Lower lobe of right lung (tissue), 2 donors: ENCODE measurements around the gene MAP3K13. TPM values are rescaled to one million over a fixed set of nuclear protein-coding genes. Genes with fewer than 3 reads are reported as not detected.

Experiments used
- ATAC-seq, 2 donors: fragments of 200-7000 bp; cut with Tn5 transposase; one replicate each; pipeline ENCODE4 v1.9.1; 2020 to 2022; ENCODE audit warnings: mild to moderate bottlenecking in 2 of 2, moderate library complexity in 2 of 2
- DNase-seq: peaks from one replicate; pipeline ENCODE4 v3.0.0-alpha.2; 2020
- H3K27ac ChIP-seq: fragments of 200-600 bp; one replicate; pipeline ENCODE4 v1.8.0; 2022
- H3K27me3 ChIP-seq: fragments of 200-600 bp; one replicate; pipeline ENCODE4 v1.8.0; 2022; ENCODE audit warnings: low read depth
- H3K36me3 ChIP-seq: fragments of 200-600 bp; one replicate; pipeline ENCODE4 v1.8.0; 2022; ENCODE audit warnings: mild to moderate bottlenecking
- H3K4me1 ChIP-seq: fragments of 200-600 bp; one replicate; pipeline ENCODE4 v1.8.0; 2022
- H3K4me3 ChIP-seq: fragments of 200-600 bp; one replicate; pipeline ENCODE4 v1.8.0; 2022; ENCODE audit warnings: mild to moderate bottlenecking
- H3K9me3 ChIP-seq: fragments of 200-600 bp; one replicate; pipeline ENCODE4 v1.8.0; 2022
- CTCF ChIP-seq: fragments of 200-600 bp; IDR thresholded peaks from one replicate; pipeline ENCODE4 v1.8.0; 2022; ENCODE audit warnings: antibody characterized with exemption, mild to moderate bottlenecking
- intact Hi-C: fragments of 100-400 bp; cut with DNase I; formaldehyde crosslinking; loops from one replicate; pipeline ENCODE4 v1.11.0; 2022
- total RNA-seq: library from RNA; stranded (reverse); fragmentation: NEBNext Ultra II Directional; extraction: Animal tissue kit (Norgen Biotek cat#: 25700); gene quantifications from one replicate; pipeline ENCODE4 v1.2.1, GENCODE V29; 2021
- donor health status: DM: no; HTN: yes; CAD: no; lungs with severe emphysema.

MAP3K13 gene
- total RNA-seq, 1 donor from 2014 or later: 35.4 TPM

- no peak overlapping the region for H3K4me3 ChIP-seq
- H3K36me3 ChIP-seq: no peaks in the 10 kb centered on the region
- TF ChIP-seq CTCF: no peak
- no peaks in the 10 kb centered on the region for H3K27me3 ChIP-seq
- no peak overlapping the region for H3K27ac ChIP-seq
- ATAC-seq (peak in 1 of 2 donors; percentile 20), DNase-seq (no peak)
- intact Hi-C loops: no loop called here
- no peaks in the 10 kb centered on the region for H3K9me3 ChIP-seq
- H3K4me1 ChIP-seq: peaks cover 8% of the 10 kb centered on the region
Measured at GRCh38 chr3:185318141-185318540, 44.8 kb upstream of the MAP3K13 start.

GRCh38 chr3:185319801-185320200 is 43.1 kb upstream of the MAP3K13 start:
- intact Hi-C loops: no loop called here
- ATAC-seq: no peak

GRCh38 chr3:185320949-185321348 is 42.0 kb upstream of the MAP3K13 start:
- no peak for ATAC-seq
- H3K9me3 ChIP-seq: no peaks in the 10 kb centered on the region
- no peak overlapping the region for H3K27ac ChIP-seq
- H3K4me1 ChIP-seq: peaks cover 8% of the 10 kb centered on the region
- intact Hi-C loops: no loop called here
- H3K36me3 ChIP-seq: no peaks in the 10 kb centered on the region
- DNase-seq: no peak
- no peaks in the 10 kb centered on the region for H3K27me3 ChIP-seq
- TF ChIP-seq CTCF: no peak
- no peak overlapping the region for H3K4me3 ChIP-seq

More at GRCh38 chr3:185319801-185320200, 43.1 kb upstream of the MAP3K13 start:
- no peaks in the 10 kb centered on the region for H3K9me3 ChIP-seq
- no peak for TF ChIP-seq CTCF
- no peak for DNase-seq
- H3K4me3 ChIP-seq: no peak overlapping the region
- no peak overlapping the region for H3K27ac ChIP-seq
- peaks cover 8% of the 10 kb centered on the region for H3K4me1 ChIP-seq
- H3K36me3 ChIP-seq: no peaks in the 10 kb centered on the region
- H3K27me3 ChIP-seq: no peaks in the 10 kb centered on the region

GRCh38 chr3:185322101-185322719 is 40.7 kb upstream of the MAP3K13 start:
- intact Hi-C loops: no loop called here

GRCh38 chr3:185325946-185326791 is 36.8 kb upstream of the MAP3K13 start:
- no peak overlapping the region for H3K27ac ChIP-seq
- no peaks in the 10 kb centered on the region for H3K36me3 ChIP-seq
- no peaks in the 10 kb centered on the region for H3K27me3 ChIP-seq
- DNase-seq (no peak), ATAC-seq (no peak)
- H3K4me1 ChIP-seq: peaks cover 6% of the 10 kb centered on the region
- intact Hi-C loops: no loop called here
- TF ChIP-seq CTCF: no peak
- no peaks in the 10 kb centered on the region for H3K9me3 ChIP-seq
- H3K4me3 ChIP-seq: no peak overlapping the region

More at GRCh38 chr3:185322101-185322719, 40.7 kb upstream of the MAP3K13 start:
- Histone ChIP-seq H3K27ac (no peak overlapping the region), H3K9me3 (no peaks in the 10 kb centered on the region), H3K4me3 (no peak overlapping the region), H3K27me3 (no peaks in the 10 kb centered on the region), H3K4me1 (no peaks in the 10 kb centered on the region), H3K36me3 (no peaks in the 10 kb centered on the region)
- DNase-seq: no peak
- no peak for TF ChIP-seq CTCF
- ATAC-seq: no peak
